MCF 10A (cell line): ENCODE results near the gene GTF3C5. TPM values are rescaled to one million over a fixed set of nuclear protein-coding genes. Genes with fewer than 3 reads are reported as not detected.
A peak's percentile ranks its signal among the peaks of the same experiment; 100 is the strongest.
"Not testable (repeated sequence)": the region's sequence is repeated elsewhere in the genome, so short reads cannot be mapped to it uniquely, and the experiment has no call there.

ENCODE experiments used
- BruUV-seq: library from RNA; stranded (reverse); fragments of 400-500 nt; replicated peaks from 2 replicates; lab custom pipeline; 2021; lab: Mats Ljungman, UMichigan
- CTCF ChIA-PET: fragments of 300-600 bp; sonication (Branson Sonifier 250); formaldehyde crosslinking; extraction: SDS; loops from one replicate; lab custom pipeline; 2021; ENCODE audit warnings: antibody characterized with exemption, inconsistent platforms; lab: Yijun Ruan, JAX
- POLR2A ChIA-PET: fragments of 300-600, 350-650 bp; sonication (Branson Sonifier 250); formaldehyde crosslinking; extraction: SDS; loops from one replicate; lab custom pipeline; 2020; ENCODE audit warnings: antibody characterized with exemption, inconsistent platforms; lab: Yijun Ruan, JAX
- DNase-seq: peaks from one replicate; pipeline ENCODE4 v3.0.0-alpha.2; 2018; ENCODE audit not compliant: unreplicated experiment
- H3K27ac Mint-ChIP-seq: one replicate; pipeline ENCODE4 v1.8.0; 2022; ENCODE audit warnings: mild to moderate bottlenecking, low read depth, mixed read lengths; ENCODE audit not compliant: unreplicated experiment
- H3K27me3 Mint-ChIP-seq: one replicate; pipeline ENCODE4 v1.8.0; 2022; ENCODE audit warnings: mixed read lengths; ENCODE audit not compliant: insufficient read depth, unreplicated experiment
- H3K36me3 Mint-ChIP-seq: one replicate; pipeline ENCODE4 v1.8.0; 2022; ENCODE audit warnings: mild to moderate bottlenecking, moderate library complexity, mixed read lengths; ENCODE audit not compliant: insufficient read depth, unreplicated experiment
- H3K4me1 Mint-ChIP-seq: one replicate; pipeline ENCODE4 v1.8.0; 2022; ENCODE audit warnings: mixed read lengths; ENCODE audit not compliant: insufficient read depth, unreplicated experiment
- H3K4me3 Mint-ChIP-seq: one replicate; pipeline ENCODE4 v1.8.0; 2022; ENCODE audit warnings: mild to moderate bottlenecking, moderate library complexity, mixed read lengths; ENCODE audit not compliant: unreplicated experiment
- H3K9me3 Mint-ChIP-seq: one replicate; pipeline ENCODE4 v1.8.0; 2022; ENCODE audit warnings: mixed read lengths; ENCODE audit not compliant: unreplicated experiment
- intact Hi-C: fragments of 100-400 bp; cut with micrococcal nuclease; formaldehyde crosslinking; loops from 2 replicates; pipeline ENCODE4 v1.14.1; 2022
- total RNA-seq: library from RNA; stranded (reverse); gene quantifications from 2 replicates; pipeline ENCODE4 v1.2.3, GENCODE V29; 2022
- TF ChIP-seq, protein P1 (sequence below): fragments of 200-600 bp; IDR thresholded peaks from one replicate; pipeline ENCODE4 v1.8.0; 2022; ENCODE audit warnings: antibody characterized with exemption, mild to moderate bottlenecking; ENCODE audit not compliant: unreplicated experiment

Gene GTF3C5
- total RNA-seq, 1 experiment from 2014 or later: 55.4 TPM

DNA sequence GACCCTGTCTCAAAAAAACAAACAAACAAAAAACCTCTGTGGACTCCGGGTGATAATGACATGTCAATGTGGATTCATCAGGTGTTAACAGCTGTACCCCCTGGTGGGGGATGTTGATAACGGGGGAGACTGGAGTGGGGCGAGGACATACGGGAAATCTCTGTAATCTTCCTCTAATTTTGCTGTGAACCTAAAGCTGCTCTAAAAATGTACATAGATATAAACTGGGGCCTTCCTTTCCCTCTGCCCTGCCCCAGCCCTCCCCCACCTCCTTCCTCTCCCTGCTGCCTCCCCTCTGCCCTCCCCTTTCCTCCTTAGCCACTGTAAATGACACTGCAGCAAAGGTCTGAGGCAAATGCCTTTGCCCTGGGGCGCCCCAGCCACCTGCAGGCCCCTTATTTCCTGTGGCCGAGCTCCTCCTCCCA is 29.6 kb downstream of the GTF3C5 start:
- Mint-ChIP-seq H3K9me3 (no peaks in the 10 kb centered on the region), H3K36me3 (peaks cover 6% of the 10 kb centered on the region), H3K27me3 (no peaks in the 10 kb centered on the region), H3K27ac (peak overlapping the region; percentile 62), H3K4me1 (peaks cover 6% of the 10 kb centered on the region), H3K4me3 (no peak overlapping the region)
- TF ChIP-seq, protein P1, sequence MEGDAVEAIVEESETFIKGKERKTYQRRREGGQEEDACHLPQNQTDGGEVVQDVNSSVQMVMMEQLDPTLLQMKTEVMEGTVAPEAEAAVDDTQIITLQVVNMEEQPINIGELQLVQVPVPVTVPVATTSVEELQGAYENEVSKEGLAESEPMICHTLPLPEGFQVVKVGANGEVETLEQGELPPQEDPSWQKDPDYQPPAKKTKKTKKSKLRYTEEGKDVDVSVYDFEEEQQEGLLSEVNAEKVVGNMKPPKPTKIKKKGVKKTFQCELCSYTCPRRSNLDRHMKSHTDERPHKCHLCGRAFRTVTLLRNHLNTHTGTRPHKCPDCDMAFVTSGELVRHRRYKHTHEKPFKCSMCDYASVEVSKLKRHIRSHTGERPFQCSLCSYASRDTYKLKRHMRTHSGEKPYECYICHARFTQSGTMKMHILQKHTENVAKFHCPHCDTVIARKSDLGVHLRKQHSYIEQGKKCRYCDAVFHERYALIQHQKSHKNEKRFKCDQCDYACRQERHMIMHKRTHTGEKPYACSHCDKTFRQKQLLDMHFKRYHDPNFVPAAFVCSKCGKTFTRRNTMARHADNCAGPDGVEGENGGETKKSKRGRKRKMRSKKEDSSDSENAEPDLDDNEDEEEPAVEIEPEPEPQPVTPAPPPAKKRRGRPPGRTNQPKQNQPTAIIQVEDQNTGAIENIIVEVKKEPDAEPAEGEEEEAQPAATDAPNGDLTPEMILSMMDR: no peak
- ChIA-PET CTCF (interaction anchor here (0.5 to 1.7 kb wide), 2 partner anchors 12 to 653 kb away, joined by 3 to 5 read pairs; no protein-coding TSS in a partner anchor), POLR2A (interaction anchor here (1.4 to 1.6 kb wide), 2 partner anchors 30 to 73 kb away, joined by 3 to 5 read pairs; partner anchors contain the start of gene GTF3C5)
- BruUV-seq: no TSS peak
- DNase-seq: no peak
- intact Hi-C loops: no loop called here

DNA sequence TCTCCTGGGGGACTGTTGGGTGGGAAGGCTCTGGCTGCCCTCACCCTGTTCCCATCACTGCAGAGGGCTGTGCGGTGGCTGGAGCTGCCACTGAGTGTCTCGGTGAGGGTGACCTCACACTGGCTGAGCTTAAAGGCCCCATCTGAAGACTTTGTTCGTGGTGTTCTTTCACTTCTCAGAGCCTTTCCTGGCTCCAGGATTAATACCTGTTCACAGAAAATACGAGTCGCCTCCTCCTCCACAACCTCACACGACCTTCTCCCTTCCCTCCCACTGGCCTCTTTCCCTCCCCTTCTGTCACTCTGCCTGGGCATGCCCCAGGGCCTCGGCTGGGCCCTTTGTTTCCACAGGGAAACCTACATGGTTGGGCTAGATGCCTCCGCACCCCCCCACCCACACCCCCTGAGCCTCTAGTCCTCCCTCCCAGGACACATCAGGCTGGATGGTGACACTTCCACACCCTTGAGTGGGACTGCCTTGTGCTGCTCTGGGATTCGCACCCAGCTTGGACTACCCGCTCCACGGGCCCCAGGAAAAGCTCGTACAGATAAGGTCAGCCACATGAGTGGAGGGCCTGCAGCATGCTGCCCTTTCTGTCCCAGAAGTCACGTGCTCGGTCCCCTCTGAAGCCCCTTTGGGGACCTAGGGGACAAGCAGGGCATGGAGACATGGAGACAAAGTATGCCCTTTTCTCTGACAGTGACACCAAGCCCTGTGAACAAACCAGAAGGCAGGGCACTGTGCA is 30.4 kb downstream of the GTF3C5 start:
- ChIA-PET POLR2A (interaction anchor here (1.6 kb wide), 1 partner anchor 30 kb away, joined by 5 read pairs; the partner anchor contains the start of gene GTF3C5), CTCF (interaction anchor here (1.7 kb wide), 1 partner anchor 13 kb away, joined by 5 read pairs; no protein-coding TSS in a partner anchor)
- H3K36me3 Mint-ChIP-seq, BruUV-seq, intact Hi-C loops, H3K4me3 Mint-ChIP-seq, H3K9me3 Mint-ChIP-seq, H3K27me3 Mint-ChIP-seq, H3K4me1 Mint-ChIP-seq: not testable (repeated sequence)
- peak overlapping the region; percentile 62 for H3K27ac Mint-ChIP-seq
- DNase-seq: peak; percentile 10

DNA sequence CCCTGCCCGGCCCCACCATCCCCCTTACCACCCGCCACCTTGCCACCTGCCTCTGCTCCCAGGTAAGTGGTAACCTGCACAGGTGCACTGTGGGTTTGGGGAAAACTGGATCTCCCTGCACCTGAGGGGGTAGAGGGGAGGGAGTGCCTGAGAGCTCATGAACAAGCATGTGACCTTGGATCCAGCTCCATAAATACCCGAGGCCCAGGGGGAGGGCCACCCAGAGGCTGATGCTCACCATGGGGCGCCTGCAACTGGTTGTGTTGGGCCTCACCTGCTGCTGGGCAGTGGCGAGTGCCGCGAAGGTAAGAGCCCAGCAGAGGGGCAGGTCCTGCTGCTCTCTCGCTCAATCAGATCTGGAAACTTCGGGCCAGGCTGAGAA is 31.0 kb downstream of the GTF3C5 start, which contains the start of gene CEL:
CEL (plus strand) TSS at position 218 of the 382 bp plus-strand sequence; CDS start at position 240, 22 bp downstream.
- CTCF ChIA-PET, H3K9me3 Mint-ChIP-seq, DNase-seq, H3K27me3 Mint-ChIP-seq, H3K4me3 Mint-ChIP-seq, BruUV-seq, POLR2A ChIA-PET, H3K36me3 Mint-ChIP-seq, H3K4me1 Mint-ChIP-seq, intact Hi-C loops: not testable (repeated sequence)
- H3K27ac Mint-ChIP-seq: peak within 1 kb of the TSS; percentile 62

DNA sequence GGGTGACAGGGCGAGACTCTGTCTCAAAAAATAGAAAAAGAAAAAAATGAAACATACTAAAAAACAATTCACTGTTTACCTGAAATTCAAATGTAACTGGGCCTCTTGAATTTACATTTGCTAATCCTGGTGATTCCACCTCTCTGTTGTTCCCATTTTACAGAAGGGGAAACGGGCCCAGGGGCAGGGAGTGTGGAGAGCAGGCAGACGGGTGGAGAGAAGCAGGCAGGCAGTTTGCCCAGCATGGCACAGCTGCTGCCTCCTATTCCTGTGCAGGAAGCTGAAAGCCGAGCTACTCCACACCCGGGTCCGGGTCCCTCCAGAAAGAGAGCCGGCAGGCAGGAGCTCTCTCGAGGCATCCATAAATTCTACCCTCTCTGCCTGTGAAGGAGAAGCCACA is 31.8 kb downstream of the GTF3C5 start:
- H3K36me3 Mint-ChIP-seq, H3K27ac Mint-ChIP-seq, H3K4me3 Mint-ChIP-seq, POLR2A ChIA-PET, DNase-seq, CTCF ChIA-PET, H3K4me1 Mint-ChIP-seq, H3K9me3 Mint-ChIP-seq, intact Hi-C loops, H3K27me3 Mint-ChIP-seq, BruUV-seq: not testable (repeated sequence)

DNA sequence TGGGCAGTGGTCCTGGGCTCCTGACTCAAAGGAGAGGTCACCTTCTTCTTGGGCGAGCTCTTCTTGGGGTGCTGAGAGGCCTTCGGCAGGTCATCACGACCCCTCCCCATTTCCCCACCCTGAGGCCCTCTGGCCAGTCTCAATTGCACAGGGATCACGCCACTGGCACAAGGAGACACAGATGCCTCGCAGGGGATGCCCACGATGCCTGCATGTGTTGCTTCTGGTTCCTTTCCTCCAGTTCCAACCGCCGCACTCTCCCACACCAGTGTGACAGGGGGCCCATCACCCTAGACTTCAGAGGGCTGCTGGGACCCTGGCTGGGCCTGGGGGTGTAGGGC is 32.3 kb downstream of the GTF3C5 start:
- POLR2A ChIA-PET: interaction anchor here (0.6 kb wide), 1 partner anchor 1293 kb away, joined by 3 read pairs; no protein-coding TSS in a partner anchor
- H3K9me3 Mint-ChIP-seq: no peaks in the 10 kb centered on the region
- peaks cover 6% of the 10 kb centered on the region for H3K4me1 Mint-ChIP-seq

More for the DNA sequence above, 32.3 kb downstream of the GTF3C5 start:
- DNase-seq: no peak
- intact Hi-C loops: no loop called here
- CTCF ChIA-PET: no interaction called here
- BruUV-seq: no TSS peak
- Mint-ChIP-seq H3K36me3 (no peaks in the 10 kb centered on the region), H3K27ac (no peak overlapping the region), H3K4me3 (no peak overlapping the region), H3K27me3 (no peaks in the 10 kb centered on the region)
- TF ChIP-seq, protein P1: no peak
